DMS79 (cell line): ENCODE data around the gene ARPC5L.
"Not testable (repeated sequence)": the region's sequence is repeated elsewhere in the genome, so short reads cannot be mapped to it uniquely, and the experiment has no call there.

Experiments
- DNase-seq: peaks from one replicate; lab custom pipeline; 2025; lab: John Stamatoyannopoulos, UW

Gene ARPC5L

DNA sequence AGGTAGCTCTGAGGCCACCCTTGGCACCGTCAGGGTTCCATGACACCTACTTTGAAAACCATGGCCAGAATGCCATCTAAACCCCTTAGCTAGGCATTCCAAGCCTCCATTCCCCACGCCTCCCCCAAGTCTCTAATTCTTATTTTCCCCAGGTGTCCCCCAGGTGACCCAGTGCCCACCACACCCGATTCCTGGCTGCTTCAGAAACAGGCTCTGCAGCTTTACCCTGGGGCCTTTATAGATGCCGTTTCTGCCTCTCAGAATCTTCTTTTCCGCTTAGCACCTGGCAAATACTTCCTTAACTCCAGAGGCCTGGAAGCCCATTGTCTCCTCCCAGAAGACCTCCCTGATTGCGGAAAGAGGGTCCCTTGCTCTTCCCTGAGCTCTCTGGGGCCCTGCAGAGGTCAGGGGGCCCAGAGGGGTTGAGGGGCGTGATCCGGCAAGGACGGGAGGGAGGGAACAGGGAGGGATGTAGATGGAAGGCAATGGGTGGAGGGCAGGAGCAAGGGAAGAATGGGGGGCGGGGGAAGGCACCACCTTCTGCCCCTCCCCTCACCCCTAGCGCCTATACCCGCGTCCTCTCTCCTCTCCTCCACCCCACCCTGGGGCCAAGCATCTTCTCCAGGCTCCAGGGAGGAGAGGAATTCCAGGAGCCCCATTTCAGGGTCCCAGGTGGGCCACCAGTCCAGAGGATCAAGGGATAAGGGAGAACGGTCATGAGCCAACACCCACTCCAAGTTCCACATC, 20.7 kb upstream of the ARPC5L start:
- no peak for DNase-seq

DNA sequence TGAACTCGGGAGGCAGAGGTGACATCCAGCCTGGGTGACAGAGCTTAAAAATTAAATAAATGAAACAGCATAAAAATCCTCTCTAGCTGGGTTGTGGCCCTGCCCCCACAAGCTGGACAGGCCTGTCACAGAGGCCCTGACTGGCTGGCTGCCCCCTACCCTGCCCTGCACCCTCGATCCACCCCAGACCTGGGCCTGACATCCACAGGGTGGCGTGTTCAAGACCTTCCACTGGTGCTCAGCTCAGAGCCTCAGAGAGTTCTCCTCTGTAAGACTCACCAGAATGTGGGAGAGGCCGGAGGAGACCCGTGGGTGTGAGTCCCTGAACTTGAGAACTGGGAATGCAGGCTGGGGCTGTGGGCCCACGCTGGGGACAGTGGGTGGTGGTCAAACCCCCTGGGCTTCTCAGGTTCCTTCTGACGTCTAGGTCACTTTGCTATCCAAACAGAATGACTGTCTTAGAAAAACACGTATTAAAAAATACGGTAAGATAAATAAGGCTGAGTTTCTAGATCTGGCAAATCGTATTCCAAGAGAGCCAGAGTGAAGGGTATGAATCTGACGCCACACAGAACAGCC, 18.4 kb upstream of the ARPC5L start:
- no peak for DNase-seq

DNA sequence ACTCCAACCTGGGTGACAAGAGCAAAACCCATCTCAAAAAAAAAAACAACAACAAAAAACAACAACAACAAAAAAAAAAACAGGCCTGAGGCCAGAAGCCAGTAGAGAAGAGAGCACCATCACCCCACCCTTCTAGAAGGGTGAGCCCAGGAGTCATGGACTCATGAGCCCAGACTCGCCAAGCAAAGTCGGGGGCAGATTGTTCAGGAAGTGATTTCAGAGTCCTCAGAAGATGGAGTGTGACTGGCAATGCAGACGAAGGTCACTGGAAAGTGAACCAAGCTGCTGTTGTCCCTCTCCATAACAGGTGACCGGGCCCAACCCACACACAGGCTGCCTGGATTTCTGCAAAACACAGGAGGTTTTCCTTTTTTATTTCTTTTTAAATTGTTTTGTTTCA, 17.6 kb upstream of the ARPC5L start:
- no peak for DNase-seq

GRCh38 chr9:124846467-124846866, 15.5 kb upstream of the ARPC5L start:
- DNase-seq = not testable (repeated sequence)

GRCh38 chr9:124846969-124847368, 15.0 kb upstream of the ARPC5L start:
- DNase-seq = no peak

- no peak for DNase-seq
Measured at GRCh38 chr9:124849801-124850200, 12.1 kb upstream of the ARPC5L start.

DNA sequence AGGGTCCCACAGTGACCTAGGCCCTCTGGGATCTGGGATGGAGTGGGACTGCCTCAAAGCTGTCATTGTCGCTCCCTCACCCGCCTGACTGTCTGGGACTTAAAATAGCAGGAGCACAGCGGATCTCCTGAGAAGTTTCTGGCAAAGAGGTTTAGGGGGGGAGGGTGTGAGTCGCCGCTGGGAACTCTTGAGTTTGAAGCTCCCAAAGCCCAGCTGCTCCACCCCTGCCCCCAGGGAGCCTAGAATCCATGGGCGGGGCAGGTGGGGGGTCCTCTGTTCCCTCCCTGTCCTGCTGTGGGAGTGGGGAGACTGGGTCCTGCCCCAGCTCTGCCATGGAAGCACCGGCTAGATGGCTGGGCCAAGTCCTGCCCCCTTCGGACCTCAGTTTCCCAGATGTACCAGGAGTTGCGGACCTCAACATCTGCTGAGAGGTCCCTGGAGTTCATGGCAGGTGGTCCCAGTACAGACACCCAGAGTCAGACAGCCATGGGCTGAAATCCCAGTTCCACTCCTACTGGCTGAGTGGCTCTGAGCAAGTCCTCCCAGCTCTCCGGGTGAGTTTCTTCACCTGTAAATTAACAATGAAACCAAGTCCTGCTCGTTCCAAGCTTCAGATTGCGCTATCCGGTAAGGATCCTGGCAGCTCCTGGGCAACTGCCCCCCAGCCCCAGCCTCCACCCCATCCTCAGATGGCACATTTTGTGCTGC, 9.7 kb upstream of the ARPC5L start:
- DNase-seq = no peak

DNA sequence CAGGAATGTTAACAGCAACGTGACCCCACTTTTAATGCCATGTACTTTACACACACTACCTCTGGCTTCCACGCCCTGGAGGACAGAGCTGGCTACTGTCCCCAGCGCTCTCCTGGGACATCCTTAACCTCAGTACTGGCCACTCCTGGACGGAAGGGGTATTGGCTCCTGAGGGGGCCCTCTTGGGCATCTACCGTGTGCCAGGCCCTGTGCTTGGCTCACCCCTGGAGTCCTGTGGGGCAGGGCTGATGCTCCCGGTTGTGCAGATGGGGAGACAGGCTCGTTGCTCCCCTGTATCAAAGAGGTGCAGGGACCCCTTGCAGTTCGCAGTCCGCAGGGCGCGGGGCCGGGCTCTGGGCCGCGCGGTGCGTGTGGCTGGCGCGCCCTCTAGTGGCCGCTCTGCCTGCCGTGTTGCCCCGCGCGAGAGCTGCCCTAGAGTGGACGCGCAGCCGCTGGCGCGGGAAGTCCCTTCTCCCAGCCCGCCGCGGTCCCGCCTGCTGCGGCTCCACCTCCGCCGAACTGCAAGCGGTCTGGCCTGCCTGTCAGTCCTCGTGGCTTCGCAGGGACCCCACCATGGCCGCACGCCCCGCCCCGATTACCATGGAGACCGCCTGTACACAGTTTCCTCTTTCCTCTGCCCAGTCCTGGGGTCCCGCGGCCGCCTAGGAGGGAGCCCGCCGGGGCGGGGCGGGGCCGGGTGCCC, 8.9 kb upstream of the ARPC5L start, which contains the start of gene WDR38:
Gene WDR38, plus strand, starts transcription at position 632 of the 703 bp plus-strand sequence. CDS start 72 bp downstream, outside the sequence.
- peak; percentile 11 for DNase-seq

GRCh38 chr9:124853605-124854143, 8.3 kb upstream of the ARPC5L start:
- DNase-seq = no peak

GRCh38 chr9:124854161-124854560, 7.8 kb upstream of the ARPC5L start:
- no peak for DNase-seq

GRCh38 chr9:124854822-124855221, 7.1 kb upstream of the ARPC5L start:
- DNase-seq = no peak

DNA sequence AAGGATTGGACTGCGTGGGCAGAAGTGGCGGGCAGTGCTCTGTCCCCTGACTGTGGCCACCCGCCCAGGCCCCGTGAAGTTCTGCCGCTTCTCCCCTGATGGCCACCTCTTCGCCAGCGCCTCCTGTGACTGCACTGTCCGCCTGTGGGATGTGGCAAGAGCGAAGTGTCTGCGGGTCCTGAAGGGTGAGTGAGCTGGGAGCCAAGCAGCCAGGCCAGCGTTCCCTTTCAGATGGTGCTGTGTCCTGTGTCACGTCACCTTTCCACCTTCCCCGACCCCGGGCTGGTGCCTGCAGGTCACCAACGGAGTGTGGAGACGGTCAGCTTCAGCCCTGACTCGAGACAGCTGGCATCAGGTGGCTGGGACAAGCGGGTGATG, 6.4 kb upstream of the ARPC5L start:
- DNase-seq = no peak

GRCh38 chr9:124855944-124856765, 5.8 kb upstream of the ARPC5L start:
- DNase-seq = no peak

- no peak for DNase-seq
Measured at GRCh38 chr9:124857533-124858162, 4.3 kb upstream of the ARPC5L start.

- no peak for DNase-seq
Measured at GRCh38 chr9:124858330-124859046, 3.4 kb upstream of the ARPC5L start.

DNA sequence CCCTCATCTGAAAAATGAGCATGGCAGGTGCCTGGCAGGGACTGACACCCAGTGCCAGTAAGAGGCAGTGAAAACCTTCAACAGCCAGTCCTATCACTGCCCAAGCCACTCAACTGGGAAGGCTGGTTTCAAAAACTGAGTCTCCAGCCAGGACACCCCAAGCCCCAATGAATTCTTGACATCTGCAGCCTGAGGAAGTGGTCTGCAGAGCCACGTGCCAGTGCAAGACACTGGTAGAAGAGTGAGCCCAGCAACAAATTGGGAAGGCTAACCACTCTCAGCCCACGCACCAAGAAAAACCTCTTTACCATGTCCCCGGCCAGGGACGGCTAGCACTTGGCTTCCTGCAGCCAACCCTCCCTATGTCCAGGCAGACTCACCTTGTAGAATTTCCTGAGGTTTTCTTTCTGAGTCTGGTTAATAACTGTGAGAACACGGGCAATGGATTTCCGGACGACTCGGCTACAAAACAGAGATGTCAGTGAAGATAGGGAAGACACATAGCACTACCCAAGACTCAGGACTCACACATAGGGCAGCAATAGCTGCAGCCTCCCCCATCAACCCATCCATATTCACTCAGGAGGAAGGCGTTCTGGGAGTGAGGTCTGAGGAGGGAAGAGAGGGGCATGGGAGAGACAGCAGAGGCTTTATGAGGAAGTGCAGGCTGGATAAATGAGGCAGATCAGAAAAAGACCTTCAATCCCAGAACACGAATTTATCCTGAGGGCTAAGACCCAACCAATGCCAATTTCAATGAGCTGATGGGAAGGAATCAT, 1.9 kb upstream of the ARPC5L start:
- DNase-seq = no peak

DNA sequence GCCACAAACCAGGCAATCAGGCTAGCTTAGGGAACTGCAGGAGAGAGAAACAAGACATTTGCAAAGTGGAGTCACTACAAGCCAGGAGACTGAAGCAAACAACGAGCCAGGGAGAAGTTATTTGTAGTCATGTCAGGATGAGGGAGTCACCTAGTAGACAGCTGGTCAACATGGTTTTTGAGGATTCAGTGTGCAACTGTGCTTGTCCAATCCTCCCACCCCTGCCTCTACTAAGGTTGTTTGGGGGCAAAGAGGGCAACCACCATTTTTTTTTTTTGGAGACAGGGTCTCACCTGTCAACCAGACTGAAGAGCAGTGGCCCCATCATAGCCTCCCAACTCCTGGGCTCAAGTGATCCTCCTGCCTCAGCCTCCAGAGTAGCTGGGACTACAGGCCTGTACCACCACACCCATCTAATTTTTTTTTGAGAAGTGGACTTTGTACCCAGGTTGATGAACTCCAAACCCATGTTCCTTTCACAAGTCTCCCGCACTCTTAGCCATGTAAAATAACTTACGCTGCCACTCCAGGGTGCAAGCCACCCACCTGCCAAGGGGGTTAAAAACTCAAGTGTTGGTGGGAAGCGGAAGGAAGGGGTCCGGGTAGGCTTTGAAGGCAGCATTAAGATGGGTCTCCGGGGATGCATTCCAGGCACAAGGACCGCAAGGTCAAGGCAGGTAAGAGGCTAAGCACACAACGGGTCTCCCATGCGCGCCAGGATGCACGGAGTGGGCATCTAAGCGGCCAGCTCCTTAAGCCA, 1.2 kb upstream of the ARPC5L start:
- DNase-seq = no peak

- DNase-seq = peak; percentile 74
Measured at GRCh38 chr9:124863371-124863871, 1.5 kb downstream of the ARPC5L start.
